Measurements from ENCODE around the gene MLH1.

The MLH1 gene

GRCh38 chr3:37016903-37017302 lies 23.6 kb downstream of the MLH1 start:
- peaks cover 28% of the 10 kb centered on the region for H3K36me3 Mint-ChIP-seq
- H3K27ac Mint-ChIP-seq: no peak overlapping the region
- no peaks in the 10 kb centered on the region for H3K27me3 Mint-ChIP-seq
- H3K4me1 Mint-ChIP-seq: no peaks in the 10 kb centered on the region
- no peaks in the 10 kb centered on the region for H3K9me3 Mint-ChIP-seq
- no peak overlapping the region for H3K4me3 Mint-ChIP-seq

- Mint-ChIP-seq H3K27me3 (no peaks in the 10 kb centered on the region), H3K27ac (peak overlapping the region; percentile 59), H3K4me3 (no peak overlapping the region), H3K4me1 (no peaks in the 10 kb centered on the region), H3K36me3 (peaks cover 26% of the 10 kb centered on the region), H3K9me3 (no peaks in the 10 kb centered on the region)
Observed at GRCh38 chr3:37017683-37018082, 24.4 kb downstream of the MLH1 start.

GRCh38 chr3:37024092-37024491 lies 30.8 kb downstream of the MLH1 start:
- Mint-ChIP-seq H3K27me3 (no peaks in the 10 kb centered on the region), H3K9me3 (no peaks in the 10 kb centered on the region), H3K4me1 (peaks cover 7% of the 10 kb centered on the region), H3K4me3 (no peak overlapping the region), H3K27ac (no peak overlapping the region), H3K36me3 (peaks cover 27% of the 10 kb centered on the region)

GRCh38 chr3:37024820-37025405 lies 31.6 kb downstream of the MLH1 start:
- no peak overlapping the region for H3K27ac Mint-ChIP-seq
- peaks cover 7% of the 10 kb centered on the region for H3K4me1 Mint-ChIP-seq
- peaks cover 25% of the 10 kb centered on the region for H3K36me3 Mint-ChIP-seq
- no peaks in the 10 kb centered on the region for H3K9me3 Mint-ChIP-seq
- H3K27me3 Mint-ChIP-seq: no peaks in the 10 kb centered on the region
- no peak overlapping the region for H3K4me3 Mint-ChIP-seq

- Mint-ChIP-seq H3K27ac (no peak overlapping the region), H3K27me3 (no peaks in the 10 kb centered on the region), H3K36me3 (peaks cover 26% of the 10 kb centered on the region), H3K9me3 (no peaks in the 10 kb centered on the region), H3K4me3 (no peak overlapping the region), H3K4me1 (peaks cover 7% of the 10 kb centered on the region)
Observed at GRCh38 chr3:37025561-37026335, 32.4 kb downstream of the MLH1 start.

GRCh38 chr3:37026851-37027250 lies 33.5 kb downstream of the MLH1 start:
- no peak overlapping the region for H3K27ac Mint-ChIP-seq

GRCh38 chr3:37028329-37028728 lies 35.0 kb downstream of the MLH1 start:
- H3K36me3 Mint-ChIP-seq: peaks cover 30% of the 10 kb centered on the region
- H3K4me1 Mint-ChIP-seq: peaks cover 7% of the 10 kb centered on the region
- H3K27me3 Mint-ChIP-seq: no peaks in the 10 kb centered on the region
- H3K9me3 Mint-ChIP-seq: no peaks in the 10 kb centered on the region
- no peak overlapping the region for H3K4me3 Mint-ChIP-seq
- H3K27ac Mint-ChIP-seq: peak overlapping the region; percentile 55

More at GRCh38 chr3:37026851-37027250, 33.5 kb downstream of the MLH1 start:
- no peaks in the 10 kb centered on the region for H3K9me3 Mint-ChIP-seq
- no peaks in the 10 kb centered on the region for H3K27me3 Mint-ChIP-seq
- no peak overlapping the region for H3K4me3 Mint-ChIP-seq
- peaks cover 26% of the 10 kb centered on the region for H3K36me3 Mint-ChIP-seq
- peaks cover 7% of the 10 kb centered on the region for H3K4me1 Mint-ChIP-seq

GRCh38 chr3:37029111-37029510 lies 35.8 kb downstream of the MLH1 start:
- H3K4me3 Mint-ChIP-seq: no peak overlapping the region
- H3K4me1 Mint-ChIP-seq: peaks cover 7% of the 10 kb centered on the region
- peaks cover 34% of the 10 kb centered on the region for H3K36me3 Mint-ChIP-seq
- no peaks in the 10 kb centered on the region for H3K27me3 Mint-ChIP-seq
- H3K9me3 Mint-ChIP-seq: no peaks in the 10 kb centered on the region
- no peak overlapping the region for H3K27ac Mint-ChIP-seq

GRCh38 chr3:37029516-37030163 lies 36.3 kb downstream of the MLH1 start:
- H3K4me1 Mint-ChIP-seq: peaks cover 4% of the 10 kb centered on the region
- H3K9me3 Mint-ChIP-seq: no peaks in the 10 kb centered on the region
- H3K4me3 Mint-ChIP-seq: no peak overlapping the region
- no peak overlapping the region for H3K27ac Mint-ChIP-seq
- peaks cover 34% of the 10 kb centered on the region for H3K36me3 Mint-ChIP-seq
- H3K27me3 Mint-ChIP-seq: no peaks in the 10 kb centered on the region

- Mint-ChIP-seq H3K4me1 (no peaks in the 10 kb centered on the region), H3K9me3 (no peaks in the 10 kb centered on the region), H3K27ac (no peak overlapping the region), H3K4me3 (no peak overlapping the region), H3K36me3 (peaks cover 39% of the 10 kb centered on the region), H3K27me3 (no peaks in the 10 kb centered on the region)
Observed at GRCh38 chr3:37030588-37030987, 37.3 kb downstream of the MLH1 start.

GRCh38 chr3:37031096-37031682 lies 37.9 kb downstream of the MLH1 start:
- no peaks in the 10 kb centered on the region for H3K27me3 Mint-ChIP-seq
- H3K27ac Mint-ChIP-seq: no peak overlapping the region
- H3K4me1 Mint-ChIP-seq: no peaks in the 10 kb centered on the region
- H3K9me3 Mint-ChIP-seq: no peaks in the 10 kb centered on the region
- no peak overlapping the region for H3K4me3 Mint-ChIP-seq
- H3K36me3 Mint-ChIP-seq: peaks cover 41% of the 10 kb centered on the region

- H3K4me1 Mint-ChIP-seq: no peaks in the 10 kb centered on the region
- H3K9me3 Mint-ChIP-seq: no peaks in the 10 kb centered on the region
- H3K27me3 Mint-ChIP-seq: no peaks in the 10 kb centered on the region
- H3K36me3 Mint-ChIP-seq: peaks cover 41% of the 10 kb centered on the region
- H3K27ac Mint-ChIP-seq: no peak overlapping the region
- no peak overlapping the region for H3K4me3 Mint-ChIP-seq
Observed at GRCh38 chr3:37032961-37033360, 39.6 kb downstream of the MLH1 start.

GRCh38 chr3:37037352-37037751 lies 44.0 kb downstream of the MLH1 start:
- no peak overlapping the region for H3K27ac Mint-ChIP-seq
- H3K27me3 Mint-ChIP-seq: no peaks in the 10 kb centered on the region

GRCh38 chr3:37039161-37039846 lies 46.0 kb downstream of the MLH1 start:
- H3K4me1 Mint-ChIP-seq: no peaks in the 10 kb centered on the region
- no peak overlapping the region for H3K4me3 Mint-ChIP-seq
- H3K27me3 Mint-ChIP-seq: no peaks in the 10 kb centered on the region
- H3K9me3 Mint-ChIP-seq: no peaks in the 10 kb centered on the region
- H3K36me3 Mint-ChIP-seq: peaks cover 32% of the 10 kb centered on the region
- no peak overlapping the region for H3K27ac Mint-ChIP-seq

More at GRCh38 chr3:37037352-37037751, 44.0 kb downstream of the MLH1 start:
- Mint-ChIP-seq H3K9me3 (no peaks in the 10 kb centered on the region), H3K36me3 (peaks cover 42% of the 10 kb centered on the region), H3K4me3 (no peak overlapping the region), H3K4me1 (no peaks in the 10 kb centered on the region)

GRCh38 chr3:37040231-37040630 lies 46.9 kb downstream of the MLH1 start:
- no peaks in the 10 kb centered on the region for H3K27me3 Mint-ChIP-seq
- no peak overlapping the region for H3K4me3 Mint-ChIP-seq
- no peaks in the 10 kb centered on the region for H3K4me1 Mint-ChIP-seq
- H3K36me3 Mint-ChIP-seq: peaks cover 28% of the 10 kb centered on the region
- no peak overlapping the region for H3K27ac Mint-ChIP-seq
- no peaks in the 10 kb centered on the region for H3K9me3 Mint-ChIP-seq

Measured in activated naive CD4-positive, alpha-beta T cell treated with anti-CD3 and anti-CD28 coated beads, Interleukin-2, amount 50 U/mL, for 24 hours (primary cell).